Astrocyte (in vitro differentiated cells and primary cell): ENCODE results near the gene TBC1D14. TPM values are rescaled to one million over a fixed set of nuclear protein-coding genes. Genes with fewer than 3 reads are reported as not detected.
A peak's percentile ranks its signal among the peaks of the same experiment; 100 is the strongest.

Experiments
- DNase-seq: peaks from one replicate; pipeline ENCODE4 v3.0.0-alpha.2; 2010; ENCODE audit warnings: low read depth
- FAIRE-seq: peaks from 2 replicates; lab custom pipeline; 2011; peaks lifted over from hg19 to GRCh38; lab: Jason Lieb, UNC
- H2AFZ ChIP-seq: 2 replicates; pipeline ENCODE4 v1.6.0; 2012; ENCODE audit warnings: low read depth, low read length, inconsistent platforms
- H3K27ac ChIP-seq: 2 replicates; pipeline ENCODE4 v1.5.1; 2011; ENCODE audit warnings: low read depth, low read length, inconsistent platforms
- H3K27me3 ChIP-seq: 2 replicates; pipeline ENCODE4 v1.6.0; 2011; ENCODE audit warnings: low read length, inconsistent platforms; ENCODE audit not compliant: insufficient read depth
- H3K36me3 ChIP-seq: 2 replicates; pipeline ENCODE4 v1.5.1; 2011; ENCODE audit warnings: low read length, inconsistent platforms; ENCODE audit not compliant: insufficient read depth
- H3K4me1 ChIP-seq: 2 replicates; pipeline ENCODE4 v1.5.1; 2011; ENCODE audit warnings: low read length, inconsistent platforms; ENCODE audit not compliant: insufficient read depth
- H3K4me2 ChIP-seq: 2 replicates; pipeline ENCODE4 v1.6.0; 2012; ENCODE audit warnings: low read length, inconsistent platforms
- H3K4me3 ChIP-seq: 2 replicates; pipeline ENCODE4 v1.5.1; 2011; ENCODE audit warnings: low read depth, mild to moderate bottlenecking, low read length, inconsistent platforms; ENCODE audit not compliant: insufficient read depth
- H3K79me2 ChIP-seq: 2 replicates; pipeline ENCODE4 v1.6.0; 2012; ENCODE audit warnings: mild to moderate bottlenecking, low read length, inconsistent platforms; ENCODE audit not compliant: insufficient read depth
- H3K9ac ChIP-seq: 2 replicates; pipeline ENCODE4 v1.6.0; 2012; ENCODE audit warnings: mild to moderate bottlenecking, low read length, inconsistent platforms
- H3K9me3 ChIP-seq: 2 replicates; pipeline ENCODE4 v1.5.1; 2012; ENCODE audit warnings: low read depth, mild to moderate bottlenecking, low read length, inconsistent platforms; ENCODE audit not compliant: insufficient read depth
- H4K20me1 ChIP-seq: 2 replicates; pipeline ENCODE4 v1.6.0; 2012; ENCODE audit warnings: low read length, inconsistent platforms; ENCODE audit not compliant: insufficient read depth
- H3K27ac Mint-ChIP-seq: one replicate; pipeline ENCODE4 v1.8.0; 2021; ENCODE audit warnings: mild to moderate bottlenecking, mixed read lengths; ENCODE audit not compliant: unreplicated experiment
- H3K27me3 Mint-ChIP-seq: one replicate; pipeline ENCODE4 v1.8.0; 2021; ENCODE audit warnings: low read depth, mixed read lengths; ENCODE audit not compliant: unreplicated experiment
- H3K36me3 Mint-ChIP-seq: one replicate; pipeline ENCODE4 v1.8.0; 2021; ENCODE audit warnings: low read depth, mixed read lengths; ENCODE audit not compliant: unreplicated experiment
- H3K4me1 Mint-ChIP-seq: one replicate; pipeline ENCODE4 v1.8.0; 2021; ENCODE audit warnings: low read depth, mixed read lengths; ENCODE audit not compliant: unreplicated experiment
- H3K4me3 Mint-ChIP-seq: one replicate; pipeline ENCODE4 v1.8.0; 2021; ENCODE audit warnings: mild to moderate bottlenecking, moderate library complexity, mixed read lengths; ENCODE audit not compliant: unreplicated experiment
- H3K9me3 Mint-ChIP-seq: one replicate; pipeline ENCODE4 v1.8.0; 2021; ENCODE audit warnings: mild to moderate bottlenecking, mixed read lengths; ENCODE audit not compliant: unreplicated experiment
- CTCF ChIP-seq: IDR thresholded peaks from 2 replicates; pipeline ENCODE4 v1.5.1; 2011; ENCODE audit warnings: low read depth, mild to moderate bottlenecking, inconsistent platforms, low read length, moderate library complexity; ENCODE audit not compliant: insufficient read depth
- EZH2 ChIP-seq: IDR thresholded peaks from 2 replicates; pipeline ENCODE4 v1.6.1; 2012; ENCODE audit warnings: mild to moderate bottlenecking, low read length, inconsistent platforms; ENCODE audit not compliant: insufficient read depth
- total RNA-seq: library from RNA; stranded (reverse); gene quantifications from 2 replicates; pipeline ENCODE4 v1.2.1, GENCODE V29; 2021

Gene TBC1D14
- total RNA-seq, 1 donor from 2014 or later, result 30.4 TPM

GRCh38 chr4:6924361-6924779 lies 14.7 kb downstream of the TBC1D14 start:
- no peaks in the 10 kb centered on the region for H3K9me3 ChIP-seq
- FAIRE-seq, result no peak
- peaks cover 2% of the 10 kb centered on the region for H3K9me3 Mint-ChIP-seq

GRCh38 chr4:6925357-6925836 lies 15.8 kb downstream of the TBC1D14 start:
- H4K20me1 ChIP-seq, result peaks cover 43% of the 10 kb centered on the region
- H3K36me3 ChIP-seq, result no peaks in the 10 kb centered on the region
- peaks cover 5% of the 10 kb centered on the region for H3K4me1 ChIP-seq
- Mint-ChIP-seq H3K36me3 (peaks cover 26% of the 10 kb centered on the region), H3K27ac (peak overlapping the region; percentile 16), H3K4me3 (no peak overlapping the region), H3K9me3 (peaks cover 2% of the 10 kb centered on the region), H3K4me1 (peaks cover 23% of the 10 kb centered on the region), H3K27me3 (no peaks in the 10 kb centered on the region)
- H3K9me3 ChIP-seq, result no peaks in the 10 kb centered on the region
- no peak overlapping the region for H3K4me2 ChIP-seq
- FAIRE-seq, result no peak
- H2AFZ ChIP-seq, result no peak overlapping the region
- H3K27ac ChIP-seq, result no peak overlapping the region
- TF ChIP-seq EZH2 (no peak), CTCF (no peak)
- no peak overlapping the region for H3K4me3 ChIP-seq
- no peaks in the 10 kb centered on the region for H3K27me3 ChIP-seq
- H3K79me2 ChIP-seq, result peaks cover 9% of the 10 kb centered on the region
- no peak overlapping the region for H3K9ac ChIP-seq
- DNase-seq, result no peak

More at GRCh38 chr4:6924361-6924779, 14.7 kb downstream of the TBC1D14 start:
- Histone ChIP-seq H3K4me1 (no peaks in the 10 kb centered on the region), H3K36me3 (no peaks in the 10 kb centered on the region), H2AFZ (no peak overlapping the region), H3K4me3 (no peak overlapping the region), H3K9ac (no peak overlapping the region), H3K27me3 (no peaks in the 10 kb centered on the region), H3K79me2 (peaks cover 11% of the 10 kb centered on the region), H3K27ac (no peak overlapping the region), H3K4me2 (no peak overlapping the region), H4K20me1 (peaks cover 34% of the 10 kb centered on the region)
- DNase-seq, result no peak
- Mint-ChIP-seq H3K27me3 (no peaks in the 10 kb centered on the region), H3K27ac (no peak overlapping the region), H3K4me1 (peaks cover 14% of the 10 kb centered on the region), H3K36me3 (peaks cover 23% of the 10 kb centered on the region), H3K4me3 (no peak overlapping the region)
- TF ChIP-seq EZH2 (no peak), CTCF (no peak)

GRCh38 chr4:6926081-6926480 lies 16.5 kb downstream of the TBC1D14 start:
- H3K27ac ChIP-seq, result no peak overlapping the region
- H3K4me3 Mint-ChIP-seq, result no peak overlapping the region
- no peak overlapping the region for H3K4me3 ChIP-seq
- no peak overlapping the region for H3K9ac ChIP-seq
- peaks cover 23% of the 10 kb centered on the region for H3K4me1 Mint-ChIP-seq
- peaks cover 5% of the 10 kb centered on the region for H3K4me1 ChIP-seq
- peaks cover 2% of the 10 kb centered on the region for H3K9me3 Mint-ChIP-seq
- H3K36me3 Mint-ChIP-seq, result peaks cover 26% of the 10 kb centered on the region
- no peak overlapping the region for H2AFZ ChIP-seq
- peak overlapping the region; percentile 13 for H3K27ac Mint-ChIP-seq
- FAIRE-seq (no peak), DNase-seq (no peak)
- no peaks in the 10 kb centered on the region for H3K36me3 ChIP-seq
- H3K79me2 ChIP-seq, result peaks cover 8% of the 10 kb centered on the region
- no peaks in the 10 kb centered on the region for H3K27me3 ChIP-seq
- H3K27me3 Mint-ChIP-seq, result no peaks in the 10 kb centered on the region
- no peaks in the 10 kb centered on the region for H3K9me3 ChIP-seq
- TF ChIP-seq EZH2, result no peak
- no peak overlapping the region for H3K4me2 ChIP-seq
- H4K20me1 ChIP-seq, result peaks cover 45% of the 10 kb centered on the region
